Gastrocnemius medialis (tissue), 4 donors: ENCODE results near the gene RIMBP2. TPM values are rescaled to one million over a fixed set of nuclear protein-coding genes. Genes with fewer than 3 reads are reported as not detected.

Experiments used
- ATAC-seq, 2 donors: fragments of 150-250 bp; one replicate each; pipeline ENCODE4 v1.9.1; 2016
- DNase-seq, 2 donors: peaks; one replicate each; pipeline ENCODE4 v3.0.0-alpha.2; 2019
- H3K27ac ChIP-seq, 4 donors: fragments of 200-600 bp; sonication (generic); 1 replicate in 1 of 4; 2 replicates in 3 of 4; pipeline ENCODE4 v1.5.1; 2016 to 2018; ENCODE audit warnings: mild to moderate bottlenecking in 2 of 4, moderate library complexity in 1 of 4
- H3K27me3 ChIP-seq, 3 donors: fragments of 200-600 bp; sonication (generic) in 2 of 3; 1 replicate in 1 of 3; 2 replicates in 2 of 3; pipeline versions ENCODE4 v1.5.1 to v1.6.0; 2016 to 2019; ENCODE audit warnings: mild to moderate bottlenecking in 1 of 3, moderate library complexity in 1 of 3
- H3K36me3 ChIP-seq, 2 donors: fragments of 200-600 bp; sonication (generic) in 1 of 2; one replicate each; pipeline ENCODE4 v1.5.1; 2017 to 2018
- H3K4me1 ChIP-seq, 2 donors: fragments of 200-600 bp; sonication (generic) in 1 of 2; one replicate each; pipeline ENCODE4 v1.5.1; 2016 to 2017; ENCODE audit warnings: mild to moderate bottlenecking in 2 of 2
- H3K4me3 ChIP-seq, 4 donors: fragments of 200-600 bp; sonication (generic) in 3 of 4; 1 replicate in 1 of 4; 2 replicates in 3 of 4; pipeline ENCODE4 v1.5.1; 2016 to 2019; ENCODE audit warnings: mild to moderate bottlenecking in 2 of 4
- H3K9me3 ChIP-seq, 3 donors: fragments of 200-600 bp; sonication (generic) in 2 of 3; 1 replicate in 1 of 3; 2 replicates in 2 of 3; pipeline ENCODE4 v1.5.1; 2016 to 2019
- CTCF ChIP-seq, 5 experiments: fragments of 450-650 bp in 3 of 5; fragments of 200-600 bp in 2 of 5; sonication (generic) in 2 of 5; IDR thresholded peaks in 4 of 5; conservative IDR thresholded peaks in 1 of 5; 1 replicate in 4 of 5; 2 replicates in 1 of 5; pipeline ENCODE4 v1.5.1; 2016 to 2019; ENCODE audit warnings: antibody characterized with exemption in 5 of 5, mild to moderate bottlenecking in 3 of 5, moderate library complexity in 3 of 5
- POLR2A ChIP-seq, 2 donors: fragments of 450-650 bp; IDR thresholded peaks; one replicate each; pipeline ENCODE4 v1.6.1; 2017; ENCODE audit warnings: antibody characterized with exemption in 2 of 2, mild to moderate bottlenecking in 2 of 2, moderate library complexity in 2 of 2
- in situ Hi-C, 4 donors: fragments of 200-750 bp; cut with MboI; loops; one replicate each; pipeline versions ENCODE4 v1.15.0 to v1.8.0; 2017; ENCODE audit warnings: low sequenced_read_pairs in 4 of 4
- intact Hi-C: fragments of 100-400 bp; cut with DNase I; formaldehyde crosslinking; loops from one replicate; pipeline ENCODE4 v1.15.1; 2023; ENCODE audit warnings: low total_unique reads
- total RNA-seq, 4 donors: library from RNA; depleted of rRNA; stranded (reverse); fragments of >200 nt; gene quantifications; one replicate each; pipeline versions ENCODE4 v1.1.0 to v1.2.3, GENCODE V29; 2016

The RIMBP2 gene
- total RNA-seq, 4 donors from 2014 or later, result 0.76 to 2.2 (median 1.2) TPM; not detected in 1

GRCh38 chr12:130457215-130457614 is 258.9 kb downstream of the RIMBP2 start:
- Histone ChIP-seq H3K4me1 (no peaks in the 10 kb centered on the region), H3K27ac (no peak overlapping the region), H3K4me3 (no peak overlapping the region), H3K9me3 (no peaks in the 10 kb centered on the region), H3K27me3 (no peaks in the 10 kb centered on the region), H3K36me3 (no peaks in the 10 kb centered on the region)
- TF ChIP-seq CTCF (IDR thresholded peaks at IDR 0.05 in 4 of 5, conservative IDR thresholded peaks at IDR 0.05 in 1 of 5) (no peak), POLR2A (IDR thresholded peaks at IDR 0.05) (no peak)
- in situ Hi-C loops, result no loop called here
- intact Hi-C loops, result no loop called here
- ATAC-seq (no peak), DNase-seq (no peak)

GRCh38 chr12:130456375-130457199 is 259.5 kb downstream of the RIMBP2 start:
- Histone ChIP-seq H3K4me1 (no peaks in the 10 kb centered on the region), H3K36me3 (no peaks in the 10 kb centered on the region), H3K9me3 (no peaks in the 10 kb centered on the region), H3K4me3 (no peak overlapping the region), H3K27me3 (no peaks in the 10 kb centered on the region), H3K27ac (no peak overlapping the region)
- ATAC-seq (no peak), DNase-seq (no peak)
- in situ Hi-C loops (no loop called here), intact Hi-C loops (no loop called here)
- TF ChIP-seq CTCF (IDR thresholded peaks at IDR 0.05 in 4 of 5, conservative IDR thresholded peaks at IDR 0.05 in 1 of 5) (no peak), POLR2A (IDR thresholded peaks at IDR 0.05) (no peak)

- intact Hi-C loops, result no loop called here
- no peaks in the 10 kb centered on the region for H3K9me3 ChIP-seq
- in situ Hi-C loops, result no loop called here
- ATAC-seq, result no peak
- no peak for TF ChIP-seq CTCF (IDR thresholded peaks at IDR 0.05 in 4 of 5, conservative IDR thresholded peaks at IDR 0.05 in 1 of 5)
- no peak for TF ChIP-seq POLR2A (IDR thresholded peaks at IDR 0.05)
- no peak overlapping the region for H3K27ac ChIP-seq
- no peaks in the 10 kb centered on the region for H3K27me3 ChIP-seq
- H3K4me1 ChIP-seq, result no peaks in the 10 kb centered on the region
- no peaks in the 10 kb centered on the region for H3K36me3 ChIP-seq
- no peak for DNase-seq
- H3K4me3 ChIP-seq, result no peak overlapping the region
These were observed 260.9 kb downstream of the RIMBP2 start for GRCh38 chr12:130455161-130455560.

GRCh38 chr12:130454296-130454695 is 261.8 kb downstream of the RIMBP2 start:
- no peaks in the 10 kb centered on the region for H3K27me3 ChIP-seq
- H3K36me3 ChIP-seq, result no peaks in the 10 kb centered on the region
- no peaks in the 10 kb centered on the region for H3K4me1 ChIP-seq
- H3K27ac ChIP-seq, result no peak overlapping the region
- intact Hi-C loops (no loop called here), in situ Hi-C loops (no loop called here)
- no peaks in the 10 kb centered on the region for H3K9me3 ChIP-seq
- DNase-seq (no peak), ATAC-seq (no peak)
- no peak overlapping the region for H3K4me3 ChIP-seq
- TF ChIP-seq POLR2A (IDR thresholded peaks at IDR 0.05), result no peak
- no peak for TF ChIP-seq CTCF (IDR thresholded peaks at IDR 0.05 in 4 of 5, conservative IDR thresholded peaks at IDR 0.05 in 1 of 5)
